HAP-1 (cell line): ENCODE measurements around the gene HOXB2.

Experiments used
- DNase-seq, 2 experiments: peaks; one replicate each; pipeline ENCODE4 v3.0.0-alpha.2; 2016 to 2020; ENCODE audit warnings: low spot score in 2 of 2
- H3K27me3 ChIP-seq: fragments of 250-450 bp; sonication (Bioruptor Pico); 2 replicates; pipeline ENCODE4 v1.5.1; 2020; ENCODE audit warnings: low read depth, mild to moderate bottlenecking, moderate library complexity
- H3K36me3 ChIP-seq: fragments of 250-450 bp; sonication (Bioruptor Pico); replicated peaks from 2 replicates; pipeline ENCODE4 v1.5.1; 2020; ENCODE audit warnings: mild to moderate bottlenecking
- H3K4me1 ChIP-seq: fragments of 250-450 bp; sonication (Bioruptor Pico); 2 replicates; pipeline ENCODE4 v1.5.1; 2020; ENCODE audit warnings: mild to moderate bottlenecking
- H3K4me3 ChIP-seq: fragments of 250-450 bp; sonication (Bioruptor Pico); 2 replicates; pipeline ENCODE4 v1.5.1; 2020; ENCODE audit warnings: mild to moderate bottlenecking, moderate library complexity
- H3K9me3 ChIP-seq: fragments of 250-450 bp; sonication (Bioruptor Pico); 2 replicates; pipeline ENCODE4 v1.5.1; 2020; ENCODE audit warnings: mild to moderate bottlenecking, moderate library complexity
- in situ Hi-C: fragments of 300-500 bp; cut with MboI; formaldehyde crosslinking; loops from 3 replicates; pipeline ENCODE4 v1.14.3; 2020; ENCODE audit warnings: low sequenced_read_pairs, inconsistent platforms, mixed read lengths

Gene HOXB2

DNA sequence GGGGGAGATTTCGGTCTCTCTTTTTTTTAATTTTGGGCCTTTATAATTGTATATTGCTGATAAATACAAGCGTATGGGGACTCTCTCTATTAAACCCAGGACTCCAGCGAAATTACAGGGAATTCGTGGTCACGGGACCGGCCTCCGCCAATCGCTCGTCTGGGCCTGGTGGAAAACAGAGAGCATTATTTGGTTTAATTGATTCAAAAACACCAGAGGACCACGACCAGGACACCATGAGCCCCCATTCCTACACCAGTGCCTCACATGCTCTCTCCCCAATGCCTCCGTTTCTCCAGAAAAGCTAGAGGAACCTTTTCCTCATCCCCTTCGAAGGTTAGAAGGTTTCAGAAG is at the start of gene HOXB2:
Gene HOXB2 (minus strand): TSS at position 88 of the 354 bp plus-strand sequence. CDS start 198 bp downstream, outside the sequence.
- H3K4me3 ChIP-seq, result peak within 1 kb of the TSS; percentile 68
- no peaks in the 10 kb centered on the region for H3K27me3 ChIP-seq
- peak; percentile 71 to 82 for DNase-seq
- H3K36me3 ChIP-seq, result peaks cover 15% of the 10 kb centered on the region
- peaks cover 56% of the 10 kb centered on the region for H3K4me1 ChIP-seq
- no peaks in the 10 kb centered on the region for H3K9me3 ChIP-seq
- in situ Hi-C loops, result no loop called here

DNA sequence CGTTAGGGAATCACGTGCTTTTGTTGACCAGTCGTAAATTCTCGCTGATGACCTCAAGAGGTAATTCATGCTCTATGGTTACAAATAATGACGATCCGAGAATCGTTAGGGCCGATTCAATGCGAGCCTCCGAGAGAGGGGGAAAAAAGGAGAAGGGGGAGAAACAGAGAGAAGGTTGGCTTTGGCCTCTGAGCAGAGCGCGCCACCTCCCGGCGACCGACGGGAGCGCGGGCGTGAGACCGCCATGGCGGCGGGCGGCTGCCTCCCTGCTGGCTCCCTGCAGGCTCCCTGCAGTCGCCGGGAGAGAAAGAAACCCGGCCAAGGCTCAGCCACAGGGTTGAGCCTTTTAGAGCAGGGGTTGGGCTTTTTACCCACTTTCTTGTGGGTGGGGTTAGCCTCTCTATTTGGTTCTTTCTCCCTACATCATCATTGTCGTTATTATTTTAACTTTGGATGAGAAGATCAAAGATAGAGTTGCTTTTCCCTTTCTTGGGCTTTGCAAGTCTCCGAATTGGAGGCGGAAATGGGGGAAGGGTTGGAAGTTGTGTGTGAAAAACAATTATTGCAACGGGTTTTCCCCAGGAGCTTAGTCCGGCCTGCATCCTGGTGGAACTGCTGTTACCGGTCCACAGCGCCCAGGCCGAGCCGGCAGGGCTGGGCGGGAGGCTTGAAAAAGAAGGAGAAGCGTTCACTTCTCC is 49.1 kb upstream of the HOXB2 start:
- no peaks in the 10 kb centered on the region for H3K36me3 ChIP-seq
- in situ Hi-C loops, result loop anchor here (5.0 kb wide), 1 partner anchor 257 kb away; no protein-coding TSS in a partner anchor
- H3K27me3 ChIP-seq, result peaks cover 25% of the 10 kb centered on the region
- peak; percentile 87 to 89 for DNase-seq
- no peaks in the 10 kb centered on the region for H3K9me3 ChIP-seq
- H3K4me3 ChIP-seq, result no peak overlapping the region; the same call in 1 of the 2 replicates
- H3K4me1 ChIP-seq, result peaks cover 11% of the 10 kb centered on the region

DNA sequence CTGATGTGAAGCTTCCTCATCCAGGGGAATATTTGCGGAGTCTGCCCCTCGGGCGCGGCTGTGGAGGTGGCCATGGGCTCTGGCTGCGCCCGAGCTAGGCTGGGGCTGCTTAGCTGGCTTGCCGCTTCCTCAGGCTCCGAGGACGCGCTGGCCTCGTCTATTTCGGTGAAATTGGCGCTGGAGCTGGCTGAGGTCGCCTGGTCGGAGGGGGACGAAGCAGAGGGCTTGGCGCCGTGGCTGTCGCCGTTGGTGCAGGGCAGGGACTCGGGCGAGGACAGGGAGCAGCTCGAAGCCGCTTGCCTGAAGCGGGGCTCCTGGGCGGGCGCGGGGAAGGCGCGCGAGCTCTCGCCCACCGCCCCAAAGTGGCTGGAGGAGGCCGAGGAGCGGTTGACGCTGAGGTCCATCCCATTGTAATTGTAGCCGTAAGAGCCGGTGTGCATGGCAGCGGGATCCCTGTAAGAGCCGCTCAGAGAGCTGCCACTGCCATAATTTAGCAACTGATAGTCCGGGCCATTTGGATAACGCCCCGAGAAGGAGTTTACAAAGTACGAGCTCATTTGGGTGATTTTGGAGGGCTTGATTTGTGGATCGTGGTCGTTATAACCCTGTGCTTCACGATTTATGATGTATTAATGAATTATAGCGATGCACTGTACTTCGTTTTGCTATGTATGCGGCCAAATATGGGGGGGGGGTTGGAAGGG is 48.4 kb upstream of the HOXB2 start, which contains the start of gene HOXB5:
Gene HOXB5 (minus strand): TSS at position 654 of the 704 bp plus-strand sequence. CDS start 97 bp downstream, at position 557.
- peaks cover 11% of the 10 kb centered on the region for H3K4me1 ChIP-seq
- no peaks in the 10 kb centered on the region for H3K9me3 ChIP-seq
- peaks cover 20% of the 10 kb centered on the region for H3K27me3 ChIP-seq
- peak within 1 kb of the TSS; percentile 24 for H3K4me3 ChIP-seq
- in situ Hi-C loops, result loop anchor here (5.0 kb wide), 1 partner anchor 256 kb away; no protein-coding TSS in a partner anchor
- peak in 1 of 2 experiments; percentile 50 for DNase-seq
- H3K36me3 ChIP-seq, result no peaks in the 10 kb centered on the region

DNA sequence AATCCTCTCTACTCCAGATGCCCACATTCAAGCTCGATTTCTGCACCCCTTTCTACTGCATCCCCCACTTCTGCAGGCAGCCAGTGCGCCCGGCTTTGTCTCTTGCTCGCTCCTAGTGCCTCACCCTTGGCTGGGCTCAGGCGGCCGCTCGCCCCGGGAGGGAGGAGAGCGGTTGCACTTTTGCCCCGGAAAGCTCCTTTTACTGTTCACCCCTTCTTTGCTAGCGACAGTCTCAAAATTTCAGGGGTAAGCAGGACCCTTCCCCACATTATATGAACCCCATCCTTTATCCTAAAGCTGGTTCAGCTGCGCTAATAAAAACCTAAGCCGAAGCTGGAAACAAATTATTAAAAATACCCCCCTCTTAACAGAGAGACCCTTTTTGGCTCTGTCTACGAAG is 47.7 kb upstream of the HOXB2 start:
- Histone ChIP-seq H3K36me3 (no peaks in the 10 kb centered on the region), H3K4me3 (no peak overlapping the region), H3K9me3 (no peaks in the 10 kb centered on the region), H3K4me1 (peaks cover 10% of the 10 kb centered on the region), H3K27me3 (peaks cover 21% of the 10 kb centered on the region)
- no peak for DNase-seq
- in situ Hi-C loops, result loop anchor here (5.0 kb wide), 1 partner anchor 255 kb away; no protein-coding TSS in a partner anchor

DNA sequence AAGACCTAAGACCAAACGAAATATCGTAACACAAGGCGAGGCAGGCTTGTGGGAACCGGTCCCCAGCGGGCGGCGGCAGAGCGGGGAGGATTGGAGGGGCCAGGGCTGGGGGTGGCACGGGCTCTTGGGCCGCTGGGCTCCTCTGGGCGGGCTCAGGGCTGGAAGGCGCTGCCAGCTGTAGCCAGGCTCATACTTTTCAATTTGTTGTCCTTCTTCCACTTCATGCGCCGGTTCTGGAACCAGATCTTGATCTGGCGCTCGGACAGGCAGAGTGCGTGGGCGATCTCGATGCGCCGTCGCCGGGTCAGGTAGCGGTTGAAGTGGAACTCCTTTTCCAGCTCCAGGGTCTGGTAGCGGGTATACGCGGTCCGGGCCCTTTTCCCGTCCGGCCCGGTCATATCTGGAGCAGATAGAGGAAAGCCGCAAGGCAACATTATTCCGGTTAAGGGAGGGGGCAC is 47.2 kb upstream of the HOXB2 start:
- no peak for DNase-seq
- no peaks in the 10 kb centered on the region for H3K9me3 ChIP-seq
- H3K27me3 ChIP-seq, result peaks cover 16% of the 10 kb centered on the region
- H3K4me3 ChIP-seq, result no peak overlapping the region
- no peaks in the 10 kb centered on the region for H3K36me3 ChIP-seq
- in situ Hi-C loops, result loop anchor here (5.0 kb wide), 1 partner anchor 255 kb away; no protein-coding TSS in a partner anchor
- H3K4me1 ChIP-seq, result peaks cover 7% of the 10 kb centered on the region

DNA sequence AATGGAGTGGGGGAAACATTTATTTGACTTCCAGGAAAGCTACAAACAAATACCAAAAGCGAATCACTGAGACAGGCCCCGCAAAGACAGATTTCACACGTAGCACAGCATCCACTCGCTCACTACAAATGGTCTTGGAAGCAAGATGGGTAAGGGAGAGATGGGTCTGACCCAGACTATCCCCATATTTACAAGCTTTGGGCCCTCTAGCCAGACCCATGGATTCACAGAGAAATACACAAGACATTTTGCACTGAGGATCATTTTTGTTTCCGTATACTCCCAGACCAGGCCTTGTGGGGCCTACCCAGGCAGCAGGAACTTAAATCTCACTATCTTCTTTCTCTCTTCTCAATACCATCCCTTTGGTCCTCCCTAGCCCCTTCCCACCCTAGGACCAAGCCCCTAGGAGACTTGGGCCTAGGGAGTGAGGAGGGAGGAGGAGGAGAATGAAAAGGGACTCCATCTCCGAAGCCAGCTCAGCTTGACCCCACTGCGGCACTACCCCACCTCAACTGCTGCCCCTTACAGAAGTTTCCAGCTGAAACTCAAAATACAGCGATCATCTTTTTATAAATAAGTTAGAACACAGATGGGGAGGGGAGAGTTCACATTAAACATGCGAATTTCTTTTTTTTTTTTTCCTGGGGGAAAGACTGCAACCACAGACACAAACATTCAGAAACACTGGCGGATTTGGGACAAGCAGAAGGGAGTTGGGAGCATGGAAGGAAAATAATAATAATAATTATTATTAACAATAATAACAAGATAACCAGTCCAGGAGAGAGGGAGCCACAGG is 46.5 kb upstream of the HOXB2 start:
- peaks cover 7% of the 10 kb centered on the region for H3K4me1 ChIP-seq
- no peaks in the 10 kb centered on the region for H3K9me3 ChIP-seq
- DNase-seq, result no peak
- in situ Hi-C loops, result loop anchor here (5.0 kb wide), 1 partner anchor 254 kb away; no protein-coding TSS in a partner anchor
- no peak overlapping the region for H3K4me3 ChIP-seq
- H3K36me3 ChIP-seq, result no peaks in the 10 kb centered on the region
- H3K27me3 ChIP-seq, result peaks cover 16% of the 10 kb centered on the region

DNA sequence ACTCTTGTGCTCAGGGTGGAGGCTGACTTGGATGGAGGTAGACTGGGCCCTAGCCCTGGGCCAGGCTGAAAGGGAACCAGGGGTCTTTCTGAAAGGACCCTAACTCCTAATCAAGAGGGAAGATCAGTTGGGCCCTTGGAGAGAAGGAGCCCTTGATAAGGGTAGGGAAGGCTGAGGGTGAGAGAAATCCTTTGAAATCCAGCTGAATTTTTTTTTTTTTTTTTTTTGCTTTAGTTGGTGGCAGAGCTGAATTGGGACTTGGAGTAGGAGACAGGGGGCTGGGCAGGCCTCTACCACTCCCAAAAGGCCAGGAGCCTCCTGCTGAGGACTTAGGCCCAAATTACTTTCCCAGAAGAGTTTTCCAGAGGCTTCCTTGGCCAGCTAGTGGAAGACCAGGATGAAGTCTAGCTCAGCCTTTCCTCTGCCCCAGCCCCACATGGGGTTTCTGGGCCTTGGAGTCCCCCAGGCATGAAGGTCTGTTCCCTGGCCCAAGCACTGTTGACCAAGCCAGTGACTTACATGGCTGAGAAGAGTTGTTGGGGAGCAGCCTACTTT is 45.8 kb upstream of the HOXB2 start:
- peaks cover 8% of the 10 kb centered on the region for H3K4me1 ChIP-seq
- DNase-seq, result no peak
- H3K27me3 ChIP-seq, result peaks cover 21% of the 10 kb centered on the region
- in situ Hi-C loops, result loop anchor here (5.0 kb wide), 1 partner anchor 253 kb away; no protein-coding TSS in a partner anchor
- H3K4me3 ChIP-seq, result no peak overlapping the region
- no peaks in the 10 kb centered on the region for H3K36me3 ChIP-seq
- no peaks in the 10 kb centered on the region for H3K9me3 ChIP-seq

DNA sequence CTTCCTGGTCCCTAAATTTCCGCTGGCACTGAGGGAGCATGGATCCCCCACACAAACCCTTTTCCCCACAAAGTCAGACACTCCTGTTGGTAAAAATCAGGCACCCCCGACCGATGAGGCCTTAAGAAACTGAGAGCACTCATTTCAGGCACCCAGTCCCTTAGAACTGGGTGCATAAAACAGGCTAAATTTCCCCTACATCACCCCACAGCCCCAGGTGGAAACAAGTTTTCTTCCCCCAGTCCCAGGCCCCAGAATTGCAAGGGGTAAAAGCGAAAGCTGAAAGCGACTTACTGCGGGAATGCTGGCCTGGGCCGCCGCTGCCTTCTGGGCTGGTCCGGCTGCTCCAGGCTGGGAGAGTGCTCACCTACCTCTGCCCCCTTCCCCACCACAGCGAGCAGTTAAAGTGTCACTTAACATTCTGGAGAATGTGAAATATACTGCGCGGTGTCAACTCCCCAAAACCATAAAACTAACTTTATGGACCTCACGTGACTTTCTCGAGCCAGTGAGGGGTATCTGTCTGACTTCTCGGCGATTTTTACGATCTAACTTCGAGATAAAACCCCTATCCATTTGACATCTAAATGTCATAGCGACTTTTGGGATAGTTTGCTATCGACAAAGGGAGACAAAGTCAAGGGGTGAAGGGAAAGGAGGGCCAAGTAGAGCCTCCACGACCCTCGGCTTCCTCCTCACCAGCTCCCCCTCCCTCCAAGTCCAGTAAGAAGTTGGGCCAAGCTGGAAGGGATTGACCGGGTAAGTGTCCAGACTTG is 45.1 kb upstream of the HOXB2 start, which contains the start of gene HOXB3:
Gene HOXB3 (minus strand): TSS at position 411 of the 776 bp plus-strand sequence. CDS start 37,767 bp downstream, outside the sequence.
- Histone ChIP-seq H3K9me3 (no peaks in the 10 kb centered on the region), H3K4me1 (peaks cover 11% of the 10 kb centered on the region), H3K27me3 (peaks cover 21% of the 10 kb centered on the region), H3K36me3 (no peaks in the 10 kb centered on the region), H3K4me3 (no peak within 1 kb of the TSS)
- in situ Hi-C loops, result loop anchor here (5.0 kb wide), 1 partner anchor 253 kb away; no protein-coding TSS in a partner anchor
- no peak for DNase-seq

DNA sequence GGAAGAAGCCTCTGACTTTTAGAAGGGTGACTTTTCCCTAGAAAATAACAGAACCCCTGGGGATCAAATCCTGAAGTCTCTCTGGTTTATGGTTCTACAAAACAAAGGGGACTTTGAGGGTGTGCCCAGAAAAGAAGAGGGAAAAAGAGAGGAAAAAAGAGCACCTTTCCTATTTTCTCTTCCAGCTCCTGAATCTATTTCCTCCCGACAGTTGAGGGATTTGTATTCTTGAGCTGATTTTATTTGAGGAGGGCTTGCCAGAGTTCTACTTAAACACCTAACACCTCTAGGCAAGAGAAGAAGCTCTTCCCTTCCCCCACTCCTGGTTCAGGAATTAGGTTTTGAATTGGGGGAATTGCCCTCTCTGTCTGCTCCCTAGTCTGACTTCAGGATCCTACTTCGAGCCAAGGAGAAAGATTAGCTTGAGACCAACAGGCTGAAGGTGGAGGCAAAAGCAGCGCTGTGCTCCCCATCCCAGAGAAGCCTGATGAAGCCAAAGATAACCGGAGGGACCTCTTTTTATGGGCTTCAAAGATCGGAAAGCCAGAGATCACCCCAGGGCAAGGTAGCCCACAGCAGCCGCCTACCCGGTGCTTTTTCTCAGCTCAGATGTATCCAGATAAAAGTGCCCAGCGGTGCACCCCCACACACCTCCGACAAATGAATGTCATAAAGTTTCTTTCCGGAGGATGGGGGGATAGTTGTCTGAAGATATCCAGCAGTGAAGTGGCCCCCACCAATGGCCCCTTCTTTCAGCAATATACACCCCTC is 44.3 kb upstream of the HOXB2 start:
- peaks cover 21% of the 10 kb centered on the region for H3K27me3 ChIP-seq
- H3K4me3 ChIP-seq, result no peak overlapping the region
- H3K9me3 ChIP-seq, result no peaks in the 10 kb centered on the region
- peaks cover 13% of the 10 kb centered on the region for H3K4me1 ChIP-seq
- in situ Hi-C loops, result no loop called here
- no peak for DNase-seq
- no peaks in the 10 kb centered on the region for H3K36me3 ChIP-seq

DNA sequence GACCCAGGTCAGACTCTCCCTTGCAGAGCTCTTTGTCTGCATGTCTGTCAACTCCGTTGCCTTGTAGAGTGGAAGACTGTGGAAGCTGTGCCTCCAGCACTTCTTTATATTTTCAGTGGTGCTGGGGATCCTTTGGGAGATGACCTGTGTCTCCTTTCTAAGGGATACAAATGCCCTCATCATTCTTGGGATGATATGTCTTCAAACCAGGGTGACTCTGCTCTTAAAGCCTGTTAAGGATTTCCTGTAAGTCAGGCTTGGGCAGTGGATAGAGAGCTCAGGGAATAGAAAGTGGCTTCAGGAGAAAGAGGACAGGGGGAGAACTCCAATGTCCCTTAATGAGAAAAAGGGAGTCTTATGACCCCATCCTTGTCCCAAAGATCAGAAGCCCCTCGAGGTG is 43.6 kb upstream of the HOXB2 start:
- H3K36me3 ChIP-seq, result no peaks in the 10 kb centered on the region
- H3K4me3 ChIP-seq, result no peak overlapping the region
- H3K27me3 ChIP-seq, result peaks cover 21% of the 10 kb centered on the region
- no peak for DNase-seq
- peaks cover 12% of the 10 kb centered on the region for H3K4me1 ChIP-seq
- no peaks in the 10 kb centered on the region for H3K9me3 ChIP-seq
- in situ Hi-C loops, result no loop called here

DNA sequence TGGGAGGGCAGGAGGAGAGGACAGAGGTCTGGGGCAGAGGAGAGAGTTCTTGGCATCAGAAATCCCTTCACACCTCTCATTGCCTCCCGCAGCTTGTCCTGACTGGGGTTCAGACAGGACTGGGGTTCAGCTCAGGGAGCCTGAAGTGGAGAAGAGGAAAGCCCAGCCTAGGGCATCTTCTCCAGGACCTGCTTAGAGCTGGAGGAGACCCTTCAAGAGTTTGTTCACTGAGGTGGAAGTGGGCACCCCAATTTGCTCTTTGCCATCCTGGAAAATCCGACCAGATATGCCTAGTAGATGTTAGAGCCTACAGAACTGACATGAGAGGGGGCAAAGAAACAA is 43.1 kb upstream of the HOXB2 start:
- in situ Hi-C loops, result no loop called here
- H3K4me1 ChIP-seq, result peaks cover 8% of the 10 kb centered on the region
- peaks cover 21% of the 10 kb centered on the region for H3K27me3 ChIP-seq
- no peak for DNase-seq
- no peak overlapping the region for H3K4me3 ChIP-seq
- H3K36me3 ChIP-seq, result no peaks in the 10 kb centered on the region
- H3K9me3 ChIP-seq, result no peaks in the 10 kb centered on the region
